GM12892 (cell line): ENCODE measurements around the gene HIPK1.

Source experiments
- POLR2A ChIP-seq: IDR thresholded peaks from 2 replicates; pipeline ENCODE4 v1.6.1; 2011; ENCODE audit warnings: low read depth, low read length, control low read depth
- POLR2AphosphoS5 ChIP-seq: IDR thresholded peaks from 2 replicates; pipeline ENCODE4 v1.6.1; 2011; ENCODE audit warnings: low read depth, low read length, control low read depth
- TAF1 ChIP-seq: IDR thresholded peaks from 2 replicates; pipeline ENCODE4 v1.6.1; 2011; ENCODE audit warnings: low read depth, mild to moderate bottlenecking, control low read depth, low read length, borderline replicate concordance

DNA sequence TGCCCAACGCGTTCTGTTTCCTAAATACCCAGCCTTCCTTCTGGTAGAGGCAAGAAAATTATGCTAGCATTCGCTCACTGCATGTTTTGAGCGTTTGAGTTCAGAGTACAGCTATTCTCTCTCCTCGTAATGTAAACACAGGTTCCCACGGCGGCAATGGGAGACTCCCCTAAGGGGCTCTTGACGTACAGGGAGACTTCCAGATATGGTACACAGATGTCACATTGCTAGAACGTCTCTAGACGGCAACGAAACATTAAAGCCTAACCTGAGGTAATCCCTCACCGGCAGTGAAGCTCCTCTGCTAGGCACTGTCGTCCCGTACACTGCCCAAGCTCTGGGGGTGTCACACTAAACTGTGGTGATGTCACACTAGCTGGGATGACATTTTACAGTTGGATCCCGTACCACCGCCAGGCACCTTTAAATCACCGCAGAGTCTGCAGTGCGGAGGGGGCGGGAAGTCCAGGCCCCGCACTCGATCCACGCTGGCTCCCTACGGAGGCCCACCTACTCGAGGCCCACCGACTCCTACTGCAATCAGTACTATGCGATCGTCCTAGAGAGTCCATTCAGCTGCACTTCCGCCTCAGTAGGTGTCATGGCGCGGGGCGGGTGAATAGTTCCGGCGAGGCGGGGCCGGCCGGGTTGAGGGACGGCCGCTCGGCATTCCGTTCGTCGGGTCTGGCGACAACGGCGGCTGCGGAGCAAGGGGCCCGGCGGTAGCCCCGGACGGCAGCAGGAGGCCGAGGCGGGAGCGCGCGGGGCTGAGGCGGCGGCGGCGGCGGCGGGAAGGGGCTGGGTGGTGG lies at the start of gene HIPK1:
- TF ChIP-seq POLR2AphosphoS5 (peak; percentile 80), POLR2A (peak; percentile 79), TAF1 (peak; percentile 59; the same call in 1 of the 2 replicates)
